Mesenchymal stem cell (in vitro differentiated cells and primary cell): Measurements from ENCODE around the gene RAB2B.

Experiments
- DNase-seq: peaks from one replicate; pipeline ENCODE4 v3.0.0-alpha.2; 2013
- H2AFZ ChIP-seq: one replicate; pipeline ENCODE4 v1.6.1; 2013; ENCODE audit warnings: low read depth, mild to moderate bottlenecking, control low read depth, inconsistent platforms, low read length, moderate library complexity
- H2AK5ac ChIP-seq: 2 replicates; pipeline ENCODE4 v1.6.1; 2013; ENCODE audit warnings: low read length, moderate library complexity, mild to moderate bottlenecking, inconsistent platforms; ENCODE audit not compliant: severe bottlenecking
- H2BK120ac ChIP-seq: one replicate; pipeline ENCODE4 v1.6.1; 2013; ENCODE audit warnings: low read depth, mild to moderate bottlenecking, inconsistent platforms, low read length, moderate library complexity
- H2BK12ac ChIP-seq, 2 experiments: one replicate each; pipeline ENCODE4 v1.6.1; 2013; ENCODE audit warnings: inconsistent platforms in 2 of 2, low read length in 2 of 2, mild to moderate bottlenecking in 2 of 2, moderate library complexity in 2 of 2, control low read depth in 1 of 2
- H2BK15ac ChIP-seq: one replicate; pipeline ENCODE4 v1.6.1; 2013; ENCODE audit warnings: mild to moderate bottlenecking, low read depth, inconsistent platforms; ENCODE audit not compliant: poor library complexity, severe bottlenecking
- H2BK5ac ChIP-seq: 2 replicates; pipeline ENCODE4 v1.6.1; 2013; ENCODE audit warnings: low read depth, mild to moderate bottlenecking, low read length, control low read depth, inconsistent platforms; ENCODE audit not compliant: poor library complexity, severe bottlenecking
- H3K14ac ChIP-seq, 2 experiments: one replicate each; pipeline ENCODE4 v1.6.1; 2013; ENCODE audit warnings: inconsistent platforms in 2 of 2, low read length in 2 of 2, control low read depth in 1 of 2, mild to moderate bottlenecking in 1 of 2, moderate library complexity in 1 of 2
- H3K18ac ChIP-seq, 2 experiments: one replicate each; pipeline ENCODE4 v1.6.1; 2013; ENCODE audit warnings: inconsistent platforms in 2 of 2, low read length in 2 of 2, control low read depth in 1 of 2, low read depth in 1 of 2, mild to moderate bottlenecking in 1 of 2
- H3K23ac ChIP-seq, 2 experiments: one replicate each; pipeline ENCODE4 v1.6.1; 2013; ENCODE audit warnings: inconsistent platforms in 2 of 2, low read length in 2 of 2, mild to moderate bottlenecking in 2 of 2, moderate library complexity in 2 of 2, control low read depth in 1 of 2
- H3K27ac ChIP-seq: 2 replicates; pipeline ENCODE4 v1.5.1; 2013; ENCODE audit warnings: mild to moderate bottlenecking, moderate library complexity, low read length, control low read depth, inconsistent platforms; ENCODE audit not compliant: poor library complexity, severe bottlenecking
- H3K27me3 ChIP-seq, 2 experiments: 2 replicates each; pipeline versions ENCODE4 v1.6.1 to v1.7.0; 2013; ENCODE audit warnings: low read length in 2 of 2, mild to moderate bottlenecking in 2 of 2, moderate library complexity in 2 of 2, control low read depth in 1 of 2, inconsistent platforms in 1 of 2; ENCODE audit not compliant: control insufficient read depth in 1 of 2, insufficient read depth in 1 of 2
- H3K36me3 ChIP-seq, 2 experiments: 2 replicates each; pipeline versions ENCODE4 v1.6.1 to v1.7.0; 2013; ENCODE audit warnings: low read length in 2 of 2, control low read depth in 1 of 2, inconsistent platforms in 1 of 2, low read depth in 1 of 2, mild to moderate bottlenecking in 1 of 2; ENCODE audit not compliant: insufficient read depth in 2 of 2, control insufficient read depth in 1 of 2
- H3K4ac ChIP-seq, 2 experiments: one replicate each; pipeline ENCODE4 v1.6.1; 2013; ENCODE audit warnings: inconsistent platforms in 2 of 2, low read length in 2 of 2, mild to moderate bottlenecking in 2 of 2, moderate library complexity in 2 of 2, control low read depth in 1 of 2, low read depth in 1 of 2
- H3K4me1 ChIP-seq: 2 replicates; pipeline ENCODE4 v1.6.1; 2013; ENCODE audit warnings: low read depth, low read length, control low read depth; ENCODE audit not compliant: control insufficient read depth, insufficient read depth
- H3K4me2 ChIP-seq: 2 replicates; pipeline ENCODE4 v1.6.1; 2013; ENCODE audit warnings: low read length, mild to moderate bottlenecking, inconsistent platforms; ENCODE audit not compliant: poor library complexity, severe bottlenecking
- H3K4me3 ChIP-seq, 2 experiments: 2 replicates each; pipeline versions ENCODE4 v1.5.1 to v1.7.0; 2013; ENCODE audit warnings: low read length in 2 of 2, mild to moderate bottlenecking in 2 of 2, control low read depth in 1 of 2, low read depth in 1 of 2; ENCODE audit not compliant: insufficient read depth in 1 of 2
- H3K79me1 ChIP-seq: replicated peaks from 2 replicates; pipeline ENCODE4 v1.6.1; 2013; ENCODE audit warnings: mild to moderate bottlenecking, control low read depth, low read length, inconsistent platforms; ENCODE audit not compliant: poor library complexity, severe bottlenecking
- H3K9ac ChIP-seq: 2 replicates; pipeline ENCODE4 v1.7.0; 2013; ENCODE audit warnings: mild to moderate bottlenecking, low read length, moderate library complexity
- H3K9me3 ChIP-seq: 2 replicates; pipeline ENCODE4 v1.7.0; 2013; ENCODE audit warnings: mild to moderate bottlenecking, low read length; ENCODE audit not compliant: control insufficient read depth
- H4K8ac ChIP-seq: one replicate; pipeline ENCODE4 v1.6.1; 2013; ENCODE audit warnings: inconsistent platforms, mild to moderate bottlenecking, low read length, moderate library complexity
- H4K91ac ChIP-seq: one replicate; pipeline ENCODE4 v1.6.1; 2013; ENCODE audit warnings: mild to moderate bottlenecking, low read length, inconsistent platforms
- WGBS: methylation state at CpG from one replicate; pipeline ENCODE4 v1.1.7; 2013; ENCODE audit warnings: mixed read lengths; 5-methylcytosine and 5-hydroxymethylcytosine counted together

RAB2B gene

DNA sequence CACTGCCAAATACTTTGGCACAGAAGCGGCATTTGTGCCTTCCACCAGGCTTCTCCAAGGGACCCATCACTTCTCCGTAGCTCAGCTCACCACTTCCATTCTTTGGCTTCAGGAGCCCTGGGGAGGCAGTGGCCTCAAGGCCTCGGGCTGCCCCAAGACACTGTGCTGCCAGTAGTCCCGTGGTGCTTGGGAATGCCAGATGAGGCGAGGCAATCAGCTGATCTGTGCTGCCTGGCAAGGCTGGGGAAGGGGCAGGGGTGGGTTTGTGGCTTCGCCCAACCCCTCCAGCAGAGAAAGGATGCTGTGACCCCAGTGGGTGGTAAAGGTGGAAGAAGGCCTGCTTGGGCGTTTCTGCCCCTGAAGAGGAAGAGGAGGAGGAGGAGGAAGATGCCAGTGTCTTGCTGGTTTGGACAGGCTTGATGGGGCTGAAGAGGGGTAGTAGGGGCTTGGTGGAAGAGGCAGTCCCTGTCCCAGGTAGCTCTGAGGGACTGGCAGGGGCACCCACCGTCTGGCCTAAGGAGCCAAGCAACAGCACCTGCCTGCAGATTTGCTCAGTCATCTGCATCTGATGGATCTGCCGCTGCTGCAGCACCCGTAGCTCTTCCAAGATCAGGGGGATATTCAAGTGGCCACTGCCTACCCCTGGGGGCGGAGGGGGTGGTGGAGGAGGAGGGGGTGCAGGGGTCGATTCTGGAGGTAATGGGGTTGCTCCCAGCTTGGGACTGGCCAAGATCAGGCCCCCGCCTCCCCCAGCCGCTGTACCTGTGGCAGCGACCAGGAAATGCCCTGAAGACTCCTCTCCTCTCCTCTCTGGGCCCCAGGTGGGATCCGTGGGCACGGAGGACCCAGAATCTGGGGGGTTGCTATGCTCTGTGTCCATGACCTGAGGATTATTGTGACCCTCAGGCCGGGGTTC lies 48.1 kb upstream of the RAB2B start:
- Histone ChIP-seq H2BK5ac (no peak overlapping the region), H4K8ac (peak overlapping the region; percentile 68), H4K91ac (no peak overlapping the region), H3K18ac (peak overlapping the region in 1 of 2 experiments; percentile 88), H3K9me3 (no peaks in the 10 kb centered on the region), H3K79me1 (peaks cover 37% of the 10 kb centered on the region), H3K4ac (no peak overlapping the region), H2AFZ (no peak overlapping the region), H3K4me1 (peaks cover 24% of the 10 kb centered on the region), H3K14ac (peak overlapping the region in 1 of 2 experiments; percentile 68), H2BK120ac (no peak overlapping the region), H3K27ac (no peak overlapping the region), H2BK12ac (no peak overlapping the region), H3K4me2 (peak overlapping the region; percentile 77), H3K36me3 (peaks cover 0 to 30% of the 10 kb centered on the region in 2 experiments), H2BK15ac (no peak overlapping the region), H3K4me3 (peak overlapping the region; percentile 75 to 76), H3K27me3 (peaks cover 4 to 18% of the 10 kb centered on the region in 2 experiments), H3K23ac (no peak overlapping the region), H2AK5ac (peak overlapping the region; percentile 91), H3K9ac (no peak overlapping the region)
- no peak for DNase-seq
- 86% methylated on average over 17 of the region's 18 CpGs for WGBS

DNA sequence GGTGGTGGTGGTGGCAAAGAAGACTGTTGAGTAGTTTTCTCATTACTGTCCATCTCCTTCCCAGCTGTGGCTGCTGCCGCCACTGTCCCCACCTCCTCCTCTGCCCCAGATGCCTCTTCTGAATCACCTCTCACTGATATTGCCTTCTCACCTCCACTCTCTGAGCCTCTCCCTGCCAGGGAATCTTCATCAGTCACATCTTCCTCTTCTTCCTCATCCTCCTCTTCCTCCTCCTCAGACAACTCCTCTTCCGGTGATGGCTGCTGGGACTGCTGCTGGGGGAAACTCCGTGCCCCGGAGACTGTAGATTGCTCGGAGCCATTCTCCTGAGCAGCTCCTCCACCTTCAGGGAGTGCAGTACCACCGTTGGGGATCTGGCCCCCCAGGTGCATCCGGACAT lies 46.4 kb upstream of the RAB2B start:
- peaks cover 37% of the 10 kb centered on the region for H3K79me1 ChIP-seq
- H3K4ac ChIP-seq: no peak overlapping the region
- no peak overlapping the region for H2AFZ ChIP-seq
- H3K36me3 ChIP-seq: peaks cover 0 to 30% of the 10 kb centered on the region in 2 experiments
- H3K27me3 ChIP-seq: peaks cover 0 to 11% of the 10 kb centered on the region in 2 experiments
- no peaks in the 10 kb centered on the region for H3K9me3 ChIP-seq
- H2AK5ac ChIP-seq: no peak overlapping the region
- 92% methylated on average over 7 of the region's 7 CpGs for WGBS
- H3K18ac ChIP-seq: no peak overlapping the region
- H3K9ac ChIP-seq: no peak overlapping the region
- no peak overlapping the region for H2BK120ac ChIP-seq
- H4K91ac ChIP-seq: no peak overlapping the region
- no peak overlapping the region for H2BK5ac ChIP-seq
- H4K8ac ChIP-seq: no peak overlapping the region
- DNase-seq: no peak
- H3K14ac ChIP-seq: no peak overlapping the region
- H3K4me2 ChIP-seq: no peak overlapping the region
- H3K4me3 ChIP-seq: no peak overlapping the region
- peaks cover 24% of the 10 kb centered on the region for H3K4me1 ChIP-seq
- no peak overlapping the region for H3K27ac ChIP-seq
- no peak overlapping the region for H2BK15ac ChIP-seq
- no peak overlapping the region for H2BK12ac ChIP-seq
- no peak overlapping the region for H3K23ac ChIP-seq

- H3K18ac ChIP-seq: no peak overlapping the region
- H2BK5ac ChIP-seq: no peak overlapping the region
- peak; percentile 40 for DNase-seq
- peaks cover 22% of the 10 kb centered on the region for H3K4me1 ChIP-seq
- peaks cover 0 to 30% of the 10 kb centered on the region in 2 experiments for H3K36me3 ChIP-seq
- H2BK15ac ChIP-seq: no peak overlapping the region
- no peak overlapping the region for H2BK12ac ChIP-seq
- H3K4me2 ChIP-seq: no peak overlapping the region
- H4K91ac ChIP-seq: no peak overlapping the region
- no peak overlapping the region for H2BK120ac ChIP-seq
- no peak overlapping the region for H4K8ac ChIP-seq
- no peak overlapping the region for H3K4me3 ChIP-seq
- 58% methylated on average over 2 of the region's 2 CpGs for WGBS
- H3K27me3 ChIP-seq: no peaks in the 10 kb centered on the region
- H2AFZ ChIP-seq: no peak overlapping the region
- H3K23ac ChIP-seq: no peak overlapping the region
- H3K14ac ChIP-seq: no peak overlapping the region
- H3K9ac ChIP-seq: no peak overlapping the region
- H3K27ac ChIP-seq: no peak overlapping the region
- no peak overlapping the region for H3K4ac ChIP-seq
- no peaks in the 10 kb centered on the region for H3K9me3 ChIP-seq
- H3K79me1 ChIP-seq: peaks cover 37% of the 10 kb centered on the region
- H2AK5ac ChIP-seq: no peak overlapping the region
Observed at GRCh38 chr14:21521501-21521900, 44.7 kb upstream of the RAB2B start.

DNA sequence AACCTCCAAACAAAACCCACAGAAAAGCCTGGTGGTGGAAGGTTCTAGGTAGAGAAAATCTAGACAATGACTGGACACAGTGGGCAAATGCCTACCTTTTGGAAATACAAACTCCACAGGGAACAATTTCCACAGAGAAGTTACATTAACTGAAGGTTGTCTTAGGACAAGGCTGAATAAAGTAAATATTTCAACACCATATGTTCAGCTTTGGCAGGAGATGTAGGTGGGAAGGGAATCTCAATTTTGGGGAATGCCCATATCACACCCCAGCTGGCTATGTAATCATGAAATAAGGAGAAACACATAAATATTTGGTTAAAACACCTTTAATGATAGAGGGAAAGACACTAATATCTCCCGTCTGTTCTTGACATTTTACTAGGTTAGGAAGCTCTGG lies 44.0 kb upstream of the RAB2B start:
- no peak overlapping the region for H3K4ac ChIP-seq
- no peak overlapping the region for H4K8ac ChIP-seq
- no peak overlapping the region for H4K91ac ChIP-seq
- H3K27me3 ChIP-seq: no peaks in the 10 kb centered on the region
- H2BK120ac ChIP-seq: no peak overlapping the region
- WGBS: 91% methylated on average over 1 of the region's 1 CpG
- H3K27ac ChIP-seq: no peak overlapping the region
- peaks cover 37% of the 10 kb centered on the region for H3K79me1 ChIP-seq
- no peak overlapping the region for H3K23ac ChIP-seq
- no peak overlapping the region for H3K14ac ChIP-seq
- H3K9me3 ChIP-seq: no peaks in the 10 kb centered on the region
- DNase-seq: no peak
- H3K4me2 ChIP-seq: no peak overlapping the region
- H3K9ac ChIP-seq: no peak overlapping the region
- H3K18ac ChIP-seq: no peak overlapping the region
- no peak overlapping the region for H2BK12ac ChIP-seq
- H3K4me3 ChIP-seq: no peak overlapping the region
- no peak overlapping the region for H2BK5ac ChIP-seq
- no peak overlapping the region for H2AFZ ChIP-seq
- no peak overlapping the region for H2BK15ac ChIP-seq
- H3K36me3 ChIP-seq: peaks cover 0 to 30% of the 10 kb centered on the region in 2 experiments
- H2AK5ac ChIP-seq: no peak overlapping the region
- H3K4me1 ChIP-seq: peaks cover 22% of the 10 kb centered on the region
